ENCODE data around the gene AIP.

GRCh38 chr11:67502328-67502979, 19.6 kb downstream of the AIP start:
- TF ChIP-seq CTCF (IDR thresholded peaks at IDR 0.05; ENCODE audit: low read depth, low read length) = no peak
- TF ChIP-seq EZH2phosphoT487 (IDR thresholded peaks at IDR 0.05; ENCODE audit: low read depth) = no peak
